Fibroblast of skin of scalp (primary cell): ENCODE results near the gene TNXB. TPM values are rescaled to one million over a fixed set of nuclear protein-coding genes. Genes with fewer than 3 reads are reported as not detected.

Experiments
- DNase-seq: peaks from one replicate; pipeline ENCODE4 v3.0.0-alpha.2; 2013
- polyA plus RNA-seq, 2 experiments: library from polyadenylated mRNA; unstranded; fragments of 120-200 nt; gene quantifications; one replicate each; pipeline ENCODE4 v1.2.1, GENCODE V29; 2013; ENCODE audit not compliant: insufficient read length in 2 of 2

The TNXB gene, protein sequence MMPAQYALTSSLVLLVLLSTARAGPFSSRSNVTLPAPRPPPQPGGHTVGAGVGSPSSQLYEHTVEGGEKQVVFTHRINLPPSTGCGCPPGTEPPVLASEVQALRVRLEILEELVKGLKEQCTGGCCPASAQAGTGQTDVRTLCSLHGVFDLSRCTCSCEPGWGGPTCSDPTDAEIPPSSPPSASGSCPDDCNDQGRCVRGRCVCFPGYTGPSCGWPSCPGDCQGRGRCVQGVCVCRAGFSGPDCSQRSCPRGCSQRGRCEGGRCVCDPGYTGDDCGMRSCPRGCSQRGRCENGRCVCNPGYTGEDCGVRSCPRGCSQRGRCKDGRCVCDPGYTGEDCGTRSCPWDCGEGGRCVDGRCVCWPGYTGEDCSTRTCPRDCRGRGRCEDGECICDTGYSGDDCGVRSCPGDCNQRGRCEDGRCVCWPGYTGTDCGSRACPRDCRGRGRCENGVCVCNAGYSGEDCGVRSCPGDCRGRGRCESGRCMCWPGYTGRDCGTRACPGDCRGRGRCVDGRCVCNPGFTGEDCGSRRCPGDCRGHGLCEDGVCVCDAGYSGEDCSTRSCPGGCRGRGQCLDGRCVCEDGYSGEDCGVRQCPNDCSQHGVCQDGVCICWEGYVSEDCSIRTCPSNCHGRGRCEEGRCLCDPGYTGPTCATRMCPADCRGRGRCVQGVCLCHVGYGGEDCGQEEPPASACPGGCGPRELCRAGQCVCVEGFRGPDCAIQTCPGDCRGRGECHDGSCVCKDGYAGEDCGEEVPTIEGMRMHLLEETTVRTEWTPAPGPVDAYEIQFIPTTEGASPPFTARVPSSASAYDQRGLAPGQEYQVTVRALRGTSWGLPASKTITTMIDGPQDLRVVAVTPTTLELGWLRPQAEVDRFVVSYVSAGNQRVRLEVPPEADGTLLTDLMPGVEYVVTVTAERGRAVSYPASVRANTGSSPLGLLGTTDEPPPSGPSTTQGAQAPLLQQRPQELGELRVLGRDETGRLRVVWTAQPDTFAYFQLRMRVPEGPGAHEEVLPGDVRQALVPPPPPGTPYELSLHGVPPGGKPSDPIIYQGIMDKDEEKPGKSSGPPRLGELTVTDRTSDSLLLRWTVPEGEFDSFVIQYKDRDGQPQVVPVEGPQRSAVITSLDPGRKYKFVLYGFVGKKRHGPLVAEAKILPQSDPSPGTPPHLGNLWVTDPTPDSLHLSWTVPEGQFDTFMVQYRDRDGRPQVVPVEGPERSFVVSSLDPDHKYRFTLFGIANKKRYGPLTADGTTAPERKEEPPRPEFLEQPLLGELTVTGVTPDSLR (N-terminal part only)
- polyA plus RNA-seq (2013, experiment 1 of 2; ENCODE audit: insufficient read length) = 26.5 TPM
- polyA plus RNA-seq (2013, experiment 2 of 2; ENCODE audit: insufficient read length) = 27.5 TPM

DNA sequence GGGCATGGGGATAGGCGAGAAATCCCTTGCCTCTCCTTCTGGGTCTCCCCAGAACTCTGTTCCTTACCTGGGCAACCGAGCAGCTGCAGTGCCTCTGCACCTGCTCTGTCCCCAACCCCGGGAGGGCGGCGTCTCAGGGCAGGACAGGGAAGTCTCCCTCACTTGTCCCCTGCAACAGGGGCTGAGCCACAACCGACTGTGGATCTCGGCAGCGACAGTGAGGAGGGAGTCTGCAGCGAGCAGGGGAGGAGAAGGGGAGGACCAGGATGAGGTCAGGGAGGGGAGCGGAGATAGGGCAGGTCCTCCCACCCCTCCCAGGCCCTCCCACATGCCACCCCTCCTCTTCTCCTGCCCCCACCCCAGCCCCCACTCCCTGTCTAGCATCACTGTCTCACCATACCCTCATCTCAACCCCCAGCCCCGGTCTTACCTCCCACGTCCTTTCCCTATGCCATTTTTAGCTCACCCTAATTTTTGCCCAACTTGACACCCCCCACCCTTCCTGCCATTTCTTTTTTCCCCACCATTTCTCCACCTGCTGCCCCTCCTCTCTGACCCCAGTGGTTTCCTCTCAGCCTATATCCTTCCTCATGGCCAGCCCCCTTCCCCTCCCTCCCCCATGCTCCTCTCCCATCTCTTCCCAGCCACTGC is at the start of gene TNXB:
TSS of gene TNXB (minus strand) at position 225 of the 651 bp plus-strand sequence. CDS start 11,140 bp downstream, outside the sequence.
- DNase-seq = no peak

DNA sequence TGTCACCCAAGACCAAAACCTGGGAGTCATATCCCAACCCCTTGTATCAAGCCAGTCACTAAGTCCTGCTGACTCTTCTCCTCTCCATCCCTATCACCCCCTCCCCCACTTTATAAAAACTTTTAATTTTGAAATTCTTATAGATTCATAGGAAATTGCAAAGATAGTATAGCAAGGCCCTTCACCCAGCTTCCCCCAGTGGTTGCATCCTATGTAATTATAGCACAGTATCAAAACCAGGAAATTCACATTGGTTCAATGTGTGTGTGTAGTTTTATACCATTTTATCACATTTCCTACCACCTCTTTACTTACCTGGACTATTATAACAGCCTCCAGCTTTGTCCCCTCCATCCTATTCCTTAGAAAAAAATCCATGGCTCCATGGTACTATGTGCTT is 48.9 kb upstream of the TNXB start:
- DNase-seq = no peak

DNA sequence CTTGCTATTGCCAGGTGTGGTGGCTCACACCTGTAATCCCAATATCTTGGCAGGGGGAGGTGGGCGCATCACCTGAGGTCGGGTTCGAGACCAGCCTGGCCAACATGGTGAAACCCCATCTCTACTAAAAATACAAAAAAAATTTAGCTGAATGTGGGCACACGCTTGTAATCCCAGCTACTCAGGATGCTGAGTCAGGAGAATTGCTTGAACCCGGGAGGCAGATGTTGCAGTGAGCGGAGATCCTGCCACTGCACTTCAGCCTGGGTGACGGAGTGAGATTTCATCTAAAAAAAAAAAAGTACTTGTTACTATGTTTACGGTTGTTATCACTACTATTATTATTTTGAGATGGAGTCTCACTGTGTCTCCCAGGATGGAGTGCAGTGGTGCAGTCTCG is 47.8 kb upstream of the TNXB start:
- DNase-seq = no peak

DNA sequence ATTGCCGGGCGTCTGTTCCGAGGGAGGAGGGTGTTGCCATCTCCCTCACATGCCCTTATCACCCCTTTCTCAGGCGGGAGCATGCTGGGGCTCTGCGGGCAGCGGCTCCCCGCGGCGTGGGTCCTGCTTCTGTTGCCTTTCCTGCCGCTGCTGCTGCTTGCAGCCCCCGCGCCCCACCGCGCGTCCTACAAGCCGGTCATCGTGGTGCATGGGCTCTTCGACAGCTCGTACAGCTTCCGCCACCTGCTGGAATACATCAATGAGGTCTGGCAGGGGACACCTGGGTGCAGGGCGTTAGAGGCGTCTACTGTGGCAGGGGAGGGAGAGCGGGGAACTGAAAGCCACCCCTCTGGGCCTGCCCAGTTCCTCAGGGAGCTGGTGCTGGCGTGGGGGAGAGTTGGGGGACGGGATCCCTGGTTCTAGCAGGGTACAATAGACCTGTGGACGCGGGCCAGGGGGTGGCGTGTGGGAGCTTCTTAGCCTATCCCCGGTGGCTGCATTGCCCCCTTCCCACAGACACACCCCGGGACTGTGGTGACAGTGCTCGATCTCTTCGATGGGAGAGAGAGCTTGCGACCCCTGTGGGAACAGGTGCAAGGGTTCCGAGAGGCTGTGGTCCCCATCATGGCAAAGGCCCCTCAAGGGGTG is 45.5 kb upstream of the TNXB start:
- peak; percentile 65 for DNase-seq

DNA sequence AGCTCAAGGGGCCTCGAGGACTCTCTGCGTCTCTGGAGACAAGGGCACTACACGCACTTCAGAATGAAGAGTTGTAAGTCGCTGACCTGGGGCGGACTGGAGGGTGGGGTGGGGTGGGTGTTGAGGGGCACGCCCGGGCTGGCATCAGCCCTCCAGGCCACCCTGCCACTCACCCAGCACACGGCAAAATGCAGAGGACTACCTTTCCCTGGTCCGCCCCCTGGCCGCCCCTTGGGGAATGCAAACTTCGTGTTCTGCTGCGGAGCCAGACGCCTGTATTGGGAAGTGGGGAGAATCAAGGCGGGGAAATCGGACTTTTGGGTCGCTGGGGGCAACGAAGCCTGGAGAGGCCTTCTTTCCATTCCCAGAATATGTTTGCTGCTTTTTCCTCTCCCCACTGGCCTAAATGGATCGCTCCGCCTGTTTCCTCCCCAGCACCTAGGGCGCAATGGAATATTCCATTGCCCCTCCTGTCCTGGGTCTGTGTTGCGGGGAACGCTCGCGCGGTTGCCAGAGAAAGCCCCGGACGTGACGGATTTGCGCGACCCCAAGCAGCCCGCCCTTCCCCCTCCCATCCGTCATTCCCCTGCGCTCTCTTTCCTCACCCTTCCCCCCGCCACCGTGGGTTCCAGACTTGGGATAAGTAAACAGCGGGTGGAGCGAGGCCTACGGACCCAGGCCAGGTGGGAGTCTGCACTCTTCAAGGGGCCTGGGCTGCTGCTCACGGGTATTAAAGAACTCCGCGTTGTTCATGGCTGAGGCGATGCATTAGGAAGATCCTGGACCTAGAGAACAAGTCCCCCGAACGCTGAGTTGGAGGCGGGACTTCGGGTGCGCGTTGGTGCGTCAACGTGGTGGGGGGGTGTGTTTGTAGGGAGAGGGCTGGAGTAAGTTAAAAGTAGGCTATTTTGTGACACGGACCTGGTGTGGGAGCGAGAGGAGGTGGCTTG is 44.7 kb upstream of the TNXB start, which contains the start of gene PPT2:
TSS of gene PPT2 (plus strand) at position 578 of the 950 bp plus-strand sequence. CDS start 454 bp downstream, outside the sequence.
- DNase-seq = peak; percentile 94

DNA sequence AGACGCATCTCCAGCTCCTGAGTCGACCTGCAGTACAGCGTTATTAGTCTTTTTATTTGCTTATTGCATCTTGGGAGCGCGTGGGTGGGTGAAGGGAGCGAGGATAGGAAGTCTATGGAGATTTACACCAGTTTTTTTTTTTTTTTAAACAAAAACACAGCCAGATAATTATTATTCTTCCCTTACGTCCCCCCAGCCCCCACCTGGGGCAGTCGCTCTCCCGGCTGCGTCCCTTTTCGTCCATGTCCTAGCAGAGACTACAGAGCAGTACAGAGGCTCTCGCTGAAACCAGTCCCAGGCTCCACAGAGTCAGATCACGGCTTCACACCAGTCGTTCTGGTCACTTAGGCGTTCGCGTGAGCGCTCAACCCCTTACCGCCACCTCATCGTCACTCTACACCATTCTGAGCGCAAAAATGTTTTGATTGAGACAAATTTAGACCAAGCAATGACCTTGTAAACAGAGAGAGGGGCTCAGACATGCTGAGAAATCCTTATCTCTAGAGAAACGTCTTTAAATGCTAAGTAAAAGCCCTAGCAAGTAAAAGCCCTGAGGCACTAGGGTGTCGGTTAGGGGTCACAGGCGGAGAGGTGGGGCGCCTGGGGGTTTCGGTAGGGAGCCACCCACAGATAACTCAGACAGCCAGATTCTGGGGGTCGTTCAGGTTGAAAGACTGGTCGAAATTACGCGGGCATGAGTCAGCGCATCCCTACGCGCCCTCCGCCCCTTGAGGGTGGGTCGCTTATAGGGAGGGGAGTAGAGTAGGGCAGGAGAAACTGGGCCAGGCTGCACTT is 43.8 kb upstream of the TNXB start:
- peak; percentile 36 for DNase-seq

DNA sequence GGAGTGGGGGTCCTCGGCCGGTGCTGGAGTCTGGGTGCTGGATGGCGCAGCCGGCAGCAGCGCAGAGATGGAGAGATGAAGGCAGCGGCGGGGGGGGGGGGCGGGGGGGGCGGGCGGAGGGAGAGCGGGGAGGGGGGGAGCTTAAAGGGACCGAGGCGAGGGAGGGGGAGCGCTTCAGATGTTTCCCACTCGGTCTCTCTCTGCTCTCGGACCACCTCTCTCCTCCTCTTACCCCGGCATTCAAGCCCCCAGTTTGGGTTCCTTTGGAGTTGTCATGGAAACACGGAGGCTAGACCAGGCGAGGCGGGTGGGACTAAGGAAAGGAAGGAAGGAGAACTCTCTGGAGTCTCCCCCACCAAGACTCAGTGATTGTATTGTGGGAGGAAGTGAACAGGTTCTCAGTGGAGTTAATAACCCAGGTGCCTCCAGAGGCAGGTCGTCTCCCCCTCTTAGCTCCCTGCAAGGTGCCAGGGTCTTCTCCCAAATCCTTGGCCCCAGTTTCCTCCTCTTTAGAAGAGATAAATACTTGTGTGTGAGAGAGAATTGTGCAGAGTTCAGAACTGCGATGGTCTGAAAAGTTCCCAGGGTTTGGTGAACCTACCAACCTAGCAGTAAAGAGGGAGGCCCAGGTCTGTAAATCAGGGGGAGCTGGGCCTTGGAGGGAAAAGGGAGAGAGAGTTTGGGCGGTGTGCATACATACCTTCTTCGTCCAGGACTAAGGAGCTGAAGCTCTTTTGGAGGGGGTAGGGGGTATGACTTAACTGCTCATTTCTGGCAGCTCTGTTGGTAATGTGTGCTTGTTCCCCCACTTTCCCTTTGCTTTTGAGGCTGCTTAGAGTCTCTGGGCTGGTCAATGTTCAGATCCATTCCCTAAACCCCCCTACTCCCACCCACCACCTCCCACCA is 43.0 kb upstream of the TNXB start, which contains the start of gene PRRT1:
TSS of gene PRRT1 (minus strand) at position 77 of the 906 bp plus-strand sequence. CDS start 112 bp downstream, outside the sequence.
- peak; percentile 18 for DNase-seq

DNA sequence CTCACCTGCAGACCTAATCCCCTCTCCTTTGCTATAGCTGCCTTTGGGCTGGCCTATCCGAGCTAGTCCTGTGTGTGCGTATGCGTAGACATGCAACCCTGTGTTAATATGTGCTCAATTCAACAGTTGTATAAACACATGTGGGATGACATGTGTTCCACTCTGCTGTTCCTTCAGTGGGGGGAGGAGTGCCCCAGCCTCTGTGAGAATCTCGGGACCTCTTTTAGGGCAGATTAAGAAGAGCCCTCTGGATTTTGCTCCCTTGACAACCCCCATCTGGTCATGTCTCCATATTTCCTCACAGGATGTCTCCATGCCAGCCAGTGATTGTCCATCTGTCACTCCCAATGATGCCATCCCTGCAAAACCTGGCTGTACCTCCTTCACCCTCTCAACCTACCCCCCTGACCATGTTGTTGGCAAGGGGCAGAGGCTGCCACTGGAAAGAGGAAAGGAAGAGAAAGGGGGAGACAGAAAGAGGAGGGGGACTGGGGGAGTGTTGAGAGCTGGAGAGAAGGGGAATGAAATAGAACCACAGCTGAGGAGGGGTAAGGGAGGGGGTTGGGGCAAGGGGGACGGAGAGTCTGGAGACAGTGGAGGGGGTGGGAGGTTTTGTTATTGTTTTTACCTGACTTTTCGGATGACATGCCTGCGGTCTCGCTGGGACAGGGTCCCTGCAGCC is 42.2 kb upstream of the TNXB start:
- DNase-seq = no peak

DNA sequence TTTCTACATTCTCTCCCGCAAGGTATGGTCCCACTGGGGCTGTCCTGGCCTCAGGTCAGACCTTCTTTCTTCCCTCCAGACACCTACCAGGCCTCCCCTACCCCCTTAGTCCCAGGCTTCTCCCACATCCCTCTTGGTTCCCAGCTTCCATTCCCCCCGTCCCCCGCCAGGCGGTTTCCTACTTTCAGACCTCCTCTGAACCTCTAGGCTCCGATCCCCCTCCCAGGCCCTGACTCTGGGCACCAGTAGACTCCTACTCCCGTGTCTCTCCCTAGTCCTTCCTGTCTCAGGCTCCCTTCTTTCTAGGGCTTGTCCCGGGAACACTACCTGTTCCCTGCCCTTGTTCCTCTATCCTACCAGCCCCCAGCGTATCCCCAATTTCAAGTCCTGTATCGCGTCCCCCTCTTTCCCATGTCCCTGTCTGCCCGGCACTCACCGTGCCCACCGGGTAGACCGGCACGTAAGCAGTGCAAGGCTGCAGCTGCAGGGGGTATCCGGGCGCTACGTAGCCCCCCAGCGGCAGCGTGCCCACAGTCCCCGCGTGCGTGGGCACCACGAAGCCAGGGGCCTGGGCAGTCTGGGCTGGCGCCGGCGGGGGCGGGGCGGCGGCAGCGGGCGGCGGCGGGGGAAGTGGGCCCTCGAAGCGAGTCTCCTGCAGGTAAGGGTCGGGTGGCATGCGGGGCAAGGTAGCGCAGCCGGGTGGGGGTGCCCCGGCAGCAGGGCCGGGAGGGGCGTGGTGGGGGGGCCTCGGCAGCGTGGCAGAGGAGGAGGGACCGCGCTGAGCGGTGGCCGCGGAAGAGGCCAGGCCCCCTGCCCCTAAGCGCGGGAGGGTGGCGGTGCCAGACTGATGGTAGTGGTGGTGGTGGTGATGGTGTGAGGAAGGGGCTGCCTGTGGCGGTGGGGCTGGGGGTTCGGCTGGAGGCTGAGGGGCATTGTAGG is 41.1 kb upstream of the TNXB start:
- no peak for DNase-seq

DNA sequence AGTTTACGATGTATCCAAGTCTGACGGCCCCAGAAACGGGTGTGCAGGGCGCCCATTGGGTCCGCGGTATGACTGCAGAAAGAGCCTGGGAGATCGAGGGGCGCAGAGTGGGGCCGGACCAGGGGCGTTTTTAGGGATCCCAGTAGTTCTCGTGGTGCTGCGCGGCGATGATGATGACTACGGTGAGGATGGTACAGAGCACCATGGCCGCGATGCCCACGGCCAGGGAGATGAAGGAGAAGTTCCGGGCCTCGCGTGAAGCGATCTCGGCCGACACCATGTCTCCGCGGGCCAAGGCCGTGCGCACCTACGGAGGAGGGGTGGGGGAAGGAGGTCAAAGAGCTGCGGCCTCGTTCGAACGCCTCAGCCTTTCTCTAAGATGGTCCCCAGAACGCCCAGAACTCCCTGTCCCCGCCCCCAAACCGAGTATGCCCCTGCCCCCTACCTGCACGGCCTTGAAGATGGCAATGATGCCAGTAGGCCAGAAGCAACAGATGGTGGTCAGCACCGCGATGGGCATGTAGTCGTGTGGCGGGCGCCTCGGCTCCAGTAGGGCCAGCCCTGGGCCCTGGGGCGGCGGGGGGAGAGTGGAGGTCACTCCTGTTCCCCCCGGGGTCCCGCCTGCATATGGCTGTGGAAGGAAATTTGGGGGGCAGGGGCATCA is 40.1 kb upstream of the TNXB start:
- no peak for DNase-seq

DNA sequence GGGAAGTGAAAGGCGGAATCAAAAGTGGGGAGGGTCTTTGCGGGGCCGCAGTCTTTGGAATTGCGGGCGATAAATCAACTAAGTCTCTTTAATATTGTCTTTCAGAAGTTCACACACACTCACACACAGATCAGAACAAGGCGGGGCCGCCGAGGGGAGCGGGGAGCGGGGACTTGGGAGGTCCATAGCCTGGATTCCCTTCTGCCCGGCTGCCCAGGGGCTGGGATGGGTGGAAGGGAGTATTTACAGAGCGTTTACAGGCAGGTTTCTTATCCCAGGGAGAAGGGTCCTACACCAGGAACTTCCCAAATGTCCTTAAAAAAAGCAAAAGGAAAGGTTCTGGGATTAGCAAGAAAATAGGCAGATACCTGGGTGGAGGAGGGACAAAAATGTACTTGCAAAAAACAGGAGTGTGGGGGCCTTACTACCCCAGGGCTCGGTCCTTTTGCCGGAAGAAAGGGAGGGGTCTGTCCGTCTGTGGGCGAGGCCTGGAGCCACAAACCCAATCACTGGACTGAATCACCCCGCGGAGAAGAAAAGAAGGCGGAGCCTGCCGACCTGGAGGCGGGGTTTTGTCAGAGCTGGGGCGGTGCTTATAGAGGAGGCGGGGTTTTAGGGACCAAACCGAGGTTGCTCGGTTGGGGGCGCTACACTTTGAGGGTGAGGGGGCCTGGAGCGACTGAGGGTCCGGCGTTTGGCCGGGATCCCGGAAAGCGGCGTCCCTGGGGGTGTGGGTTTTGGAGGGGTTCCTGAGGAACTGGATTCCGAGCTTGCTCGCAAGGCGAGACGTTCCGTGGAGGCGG is 39.4 kb upstream of the TNXB start:
- peak; percentile 11 for DNase-seq

DNA sequence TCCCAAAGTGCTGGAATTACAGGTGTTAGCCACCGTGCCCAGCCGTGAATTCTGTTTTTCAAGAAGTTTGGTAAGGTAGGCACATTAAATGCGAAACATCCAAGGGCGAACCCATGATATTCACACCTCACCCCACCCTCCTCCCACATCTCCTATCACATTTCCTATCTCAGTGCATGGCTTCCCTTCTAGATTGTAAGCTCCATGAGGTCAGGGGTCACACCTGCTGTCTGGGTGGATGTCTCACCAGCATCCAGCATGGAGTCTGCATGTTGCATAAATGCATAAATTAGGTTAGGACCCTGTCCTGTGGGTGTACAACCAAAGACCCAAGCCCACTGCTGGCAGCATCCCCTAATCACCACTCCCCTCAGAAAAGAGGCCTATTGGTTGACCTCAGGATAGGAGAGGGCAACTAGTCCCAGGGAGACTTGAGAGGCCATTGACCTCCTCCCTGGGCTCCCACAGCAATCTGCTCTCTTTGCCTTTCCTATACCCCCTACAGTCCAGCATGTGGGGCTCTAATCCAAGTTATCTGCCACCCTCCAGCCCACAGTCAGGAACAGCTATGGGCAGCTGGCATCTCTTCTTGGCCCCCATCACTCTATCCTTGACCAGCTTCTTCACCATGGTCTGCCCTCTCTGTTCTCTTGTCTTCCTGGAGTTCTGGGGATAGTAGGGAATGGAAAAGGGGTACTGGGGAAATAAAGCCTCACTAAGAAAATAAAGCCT is 38.4 kb upstream of the TNXB start:
- DNase-seq = no peak

DNA sequence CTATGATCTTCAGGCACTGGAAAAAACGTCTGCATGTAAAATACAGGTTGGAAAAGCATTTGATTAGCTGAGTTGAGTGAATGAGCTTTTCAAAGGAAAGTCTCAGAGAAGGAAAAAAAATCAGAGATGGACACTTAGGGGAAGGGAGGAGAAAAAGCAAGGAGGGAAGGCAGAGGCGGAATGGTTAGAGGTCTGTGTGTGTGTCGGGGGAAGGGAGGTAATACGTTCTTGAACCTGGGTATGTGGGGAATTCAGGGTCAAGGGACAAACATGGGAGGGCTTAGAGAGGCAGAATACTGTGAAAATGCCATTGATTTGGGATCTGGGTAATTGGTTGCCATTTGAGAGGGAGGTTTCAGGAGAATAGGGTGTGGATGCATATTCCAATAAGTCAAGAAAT is 37.5 kb upstream of the TNXB start:
- no peak for DNase-seq

DNA sequence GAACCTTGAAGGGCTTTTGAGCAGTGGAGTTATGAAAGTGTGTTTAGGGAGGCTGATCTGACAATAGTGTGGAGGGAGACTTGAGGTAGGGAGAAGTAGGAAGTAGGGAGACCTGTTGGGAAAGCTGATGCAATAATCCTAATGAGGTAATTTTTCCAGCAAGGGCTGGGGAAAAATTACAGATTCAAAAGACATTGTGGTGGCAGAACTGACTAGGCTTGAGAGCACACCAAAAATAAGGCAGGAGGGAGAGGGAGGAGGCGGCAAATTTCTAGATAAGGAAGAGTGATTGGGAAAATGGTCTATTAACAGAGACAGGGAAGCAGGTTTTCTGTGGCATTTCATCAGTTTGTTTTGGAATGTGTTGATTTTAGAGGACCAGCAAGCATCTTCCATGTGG is 37.1 kb upstream of the TNXB start:
- DNase-seq = no peak
